T follicular helper cell (primary cell): ENCODE data around the gene MXI1.
"Not testable (repeated sequence)": the region's sequence is repeated elsewhere in the genome, so short reads cannot be mapped to it uniquely, and the experiment has no call there.

ENCODE experiments used
- DNase-seq: peaks from one replicate; pipeline ENCODE4 v3.0.0-alpha.2; 2020; ENCODE audit warnings: low read depth

MXI1 gene

GRCh38 chr10:110321869-110322620 lies 114.6 kb downstream of the MXI1 start:
- DNase-seq = no peak

- DNase-seq = no peak
These were observed 116.1 kb downstream of the MXI1 start for GRCh38 chr10:110323503-110323902.

GRCh38 chr10:110324201-110324804 lies 116.9 kb downstream of the MXI1 start:
- DNase-seq = no peak

GRCh38 chr10:110324805-110325280 lies 117.4 kb downstream of the MXI1 start:
- DNase-seq = no peak

- DNase-seq = no peak
These were observed 119.1 kb downstream of the MXI1 start for GRCh38 chr10:110326351-110327032.

- no peak for DNase-seq
These were observed 120.0 kb downstream of the MXI1 start for GRCh38 chr10:110327262-110327914.

GRCh38 chr10:110330675-110331074 lies 123.3 kb downstream of the MXI1 start:
- DNase-seq = no peak

GRCh38 chr10:110331226-110331795 lies 123.9 kb downstream of the MXI1 start:
- DNase-seq = not testable (repeated sequence)

- no peak for DNase-seq
These were observed 126.8 kb downstream of the MXI1 start for GRCh38 chr10:110334061-110334656.

GRCh38 chr10:110335314-110336064 lies 128.1 kb downstream of the MXI1 start:
- DNase-seq = no peak

GRCh38 chr10:110336111-110336721 lies 128.8 kb downstream of the MXI1 start:
- no peak for DNase-seq
